Limb (tissue), 2 donors: ENCODE results near the gene TSPYL6.
A peak's percentile ranks its signal among the peaks of the same experiment; 100 is the strongest.
"Not testable (repeated sequence)": the region's sequence is repeated elsewhere in the genome, so short reads cannot be mapped to it uniquely, and the experiment has no call there.

Experiments
- DNase-seq, 2 donors: peaks; one replicate each; pipeline ENCODE4 v3.0.0-alpha.2; 2016; ENCODE audit errors: extremely low spot score in 2 of 2

The TSPYL6 gene

DNA sequence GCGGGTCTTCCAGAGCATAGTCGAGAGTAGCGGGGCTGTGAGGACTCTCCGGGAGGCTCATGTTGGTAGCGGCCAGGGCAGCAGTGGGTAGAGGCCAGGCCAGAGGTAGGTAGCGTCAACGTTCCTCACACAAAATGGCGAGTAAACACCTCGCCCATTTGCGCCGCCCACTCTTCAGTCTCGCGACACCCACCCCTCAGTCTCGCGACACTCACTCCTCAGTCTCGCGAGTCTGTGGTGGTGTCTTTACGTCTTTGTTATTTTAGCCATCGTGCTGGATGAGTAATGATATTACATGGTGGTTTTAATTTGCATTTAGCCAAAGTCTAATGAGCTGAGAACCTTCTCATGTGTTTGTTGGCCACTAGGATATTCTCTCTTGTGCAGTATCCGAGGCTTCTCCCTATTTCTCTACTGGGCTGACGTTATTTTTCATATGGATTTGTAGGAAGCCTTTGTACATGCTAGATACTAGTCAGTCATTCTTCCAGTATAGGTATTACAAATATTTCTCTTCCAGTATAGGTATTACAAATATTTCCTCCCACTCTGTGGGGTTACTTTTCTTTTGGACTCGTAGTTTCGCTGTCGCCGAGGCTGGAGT is at the start of gene TSPYL6:
TSS of gene TSPYL6 (minus strand) at position 139 of the 604 bp plus-strand sequence. CDS start at position 61, 78 bp downstream.
- DNase-seq: no peak

DNA sequence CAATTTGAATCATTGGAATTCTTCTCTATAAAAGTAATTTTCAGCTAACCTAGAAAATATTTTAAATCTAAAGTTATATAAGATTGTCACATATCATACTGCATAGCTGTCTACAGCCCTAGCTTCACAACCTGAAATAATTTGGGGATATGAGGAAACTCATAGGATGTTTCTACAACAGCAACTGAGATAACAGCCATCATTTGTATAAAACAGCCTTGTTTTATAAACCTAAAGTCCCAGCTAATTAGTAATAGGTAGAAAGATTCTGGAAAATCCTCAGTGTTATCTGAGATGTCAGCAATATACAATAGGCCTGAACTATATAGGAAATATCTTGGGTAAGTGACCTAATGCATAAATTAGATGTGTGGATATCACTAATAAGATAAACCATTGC is 47.6 kb upstream of the TSPYL6 start:
- DNase-seq: no peak

DNA sequence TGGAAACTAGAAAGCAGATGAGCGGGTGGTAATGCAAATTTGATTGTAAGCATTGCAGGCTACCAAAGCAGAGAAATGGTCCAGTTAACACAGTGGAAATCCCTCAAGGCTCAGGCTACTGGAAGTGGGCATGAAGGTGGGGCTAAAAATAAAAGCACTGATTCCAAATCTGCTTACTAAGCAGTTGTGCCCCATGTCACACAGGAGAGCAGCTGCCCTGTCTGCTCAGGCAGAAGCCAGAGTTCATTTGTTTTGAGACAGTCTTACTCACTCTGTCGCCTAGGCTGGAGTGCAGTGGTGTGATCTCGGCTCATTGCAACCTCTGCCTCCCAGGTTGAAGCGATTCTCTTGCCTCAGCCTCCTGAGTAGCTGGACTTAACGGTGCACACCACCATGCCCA is 42.5 kb upstream of the TSPYL6 start:
- DNase-seq: no peak

DNA sequence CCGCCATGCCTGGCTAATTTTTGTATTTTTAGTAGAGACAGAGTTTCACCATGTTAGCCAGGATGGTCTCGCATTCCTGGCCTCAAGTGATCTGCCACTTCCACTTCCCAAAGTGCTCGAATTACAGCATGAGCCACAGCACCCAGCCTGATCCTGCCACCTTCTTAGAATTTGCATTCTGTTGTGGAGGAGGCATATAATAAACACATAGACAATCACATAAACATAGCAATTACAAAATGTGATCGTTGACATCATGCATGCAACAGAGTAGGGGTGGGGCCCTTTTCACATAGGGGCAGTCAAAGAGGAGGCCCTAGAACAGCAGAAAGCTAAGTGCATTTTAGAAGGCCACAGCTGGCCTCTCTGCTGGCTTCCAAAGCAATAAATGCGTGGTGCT is 39.9 kb upstream of the TSPYL6 start:
- no peak for DNase-seq

DNA sequence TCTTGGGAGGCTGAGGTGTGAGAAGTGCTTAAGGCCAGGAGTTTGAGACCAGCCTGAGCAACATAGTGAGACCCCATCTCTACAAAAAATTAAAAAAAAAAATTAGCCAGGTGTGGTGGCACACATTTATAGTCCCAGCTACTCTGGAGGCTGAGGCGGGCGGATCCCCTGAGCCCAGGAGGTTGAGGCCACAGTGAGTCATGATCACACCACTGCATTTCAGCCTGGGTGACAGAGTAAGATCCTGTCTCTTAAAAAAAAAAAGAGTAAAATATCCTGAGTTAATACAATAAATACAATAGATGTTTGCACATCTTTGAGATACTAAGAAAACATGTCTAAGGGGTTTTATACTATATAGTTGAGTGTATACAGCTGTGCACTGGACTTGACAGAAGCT is 38.6 kb upstream of the TSPYL6 start:
- not testable (repeated sequence) for DNase-seq

DNA sequence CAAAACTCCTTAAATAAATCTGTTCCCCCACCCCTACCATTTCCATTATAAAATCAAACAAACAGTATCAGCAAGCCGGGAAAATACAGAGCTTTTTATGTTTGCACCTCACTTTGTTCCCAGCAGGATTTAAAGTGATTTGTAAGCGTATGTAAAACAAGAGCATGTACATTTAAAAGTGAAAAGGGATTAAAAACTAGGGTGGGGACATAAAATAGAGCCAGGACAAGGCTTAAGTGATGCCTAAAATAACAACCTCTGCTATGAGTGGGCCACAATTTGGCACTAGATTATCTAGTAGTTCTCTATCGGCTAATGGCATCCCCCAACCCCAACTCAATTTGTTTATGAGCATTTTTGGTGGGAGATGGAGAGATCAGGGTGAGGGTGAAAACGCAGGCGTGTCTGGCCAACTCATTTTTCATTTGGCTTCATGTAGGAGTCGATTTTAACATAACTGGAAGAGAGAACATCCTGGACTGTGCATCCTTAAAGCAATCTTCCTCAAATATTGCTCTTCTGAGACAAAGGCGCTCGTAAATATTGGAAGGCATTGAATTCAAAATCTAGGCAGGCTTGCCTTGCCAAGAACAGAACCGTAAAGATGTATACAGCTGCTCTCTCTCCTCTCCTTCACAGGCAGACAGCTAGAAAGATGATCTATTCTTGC is 34.5 kb upstream of the TSPYL6 start:
- peak in 1 of 2 donors; percentile 85 for DNase-seq

DNA sequence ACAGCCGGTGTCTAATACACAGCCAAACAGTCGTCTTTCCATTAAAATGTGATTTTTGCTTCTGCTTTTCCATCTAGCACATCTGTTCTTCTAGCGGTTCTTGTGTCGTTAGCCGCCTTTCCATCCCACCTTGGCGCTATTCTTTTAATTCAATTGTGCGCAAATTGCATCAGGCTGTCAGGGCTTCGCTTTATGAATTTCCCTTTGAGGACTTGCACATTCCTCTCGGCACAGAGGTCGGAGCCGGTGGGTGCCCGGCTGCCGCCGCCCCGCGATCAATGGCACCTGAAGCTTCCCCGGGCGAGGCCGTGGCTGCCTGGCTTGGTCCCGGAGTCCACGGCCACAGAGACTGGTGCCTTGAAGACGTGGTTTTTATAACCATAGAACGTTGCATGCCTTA is 33.9 kb upstream of the TSPYL6 start:
- peak in 1 of 2 donors; percentile 36 for DNase-seq

DNA sequence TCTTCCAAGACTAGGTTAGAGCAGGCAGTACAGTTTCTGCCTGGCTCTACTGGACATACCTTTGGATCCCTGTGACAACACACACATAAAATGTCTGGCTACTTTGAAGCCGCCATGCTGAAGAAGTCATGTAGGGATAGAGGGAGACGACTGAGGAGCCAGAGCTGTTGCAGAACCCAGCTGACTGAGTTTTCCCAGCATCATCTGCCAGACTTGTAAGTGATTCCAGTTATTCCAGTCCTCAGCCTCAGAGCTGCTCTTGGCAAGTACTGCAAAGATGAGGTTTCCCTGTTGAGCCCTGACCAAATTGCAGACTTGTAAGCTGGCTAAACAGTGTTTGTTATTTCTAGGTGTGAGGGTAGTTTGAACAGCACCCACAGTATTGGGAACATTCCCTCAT is 31.5 kb upstream of the TSPYL6 start:
- peak in 1 of 2 donors; percentile 23 for DNase-seq

DNA sequence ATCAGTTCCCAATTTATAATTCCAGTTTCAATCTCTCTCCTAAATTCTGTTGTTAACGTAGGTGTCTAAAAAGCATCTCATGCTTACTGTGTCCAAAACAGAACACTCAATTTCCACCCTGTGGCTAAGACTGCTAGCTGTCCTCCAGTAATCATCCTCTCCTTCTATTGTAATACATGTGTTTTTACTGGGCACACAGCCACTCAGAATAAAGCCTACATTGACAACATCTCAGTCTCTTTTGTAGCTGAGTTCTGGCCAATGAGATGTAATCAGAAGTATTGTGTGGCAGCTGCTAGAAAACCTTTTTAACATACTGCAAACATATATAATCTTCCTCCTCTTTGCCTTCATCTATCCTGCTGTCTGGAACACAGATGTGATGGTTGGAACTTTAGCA is 29.4 kb upstream of the TSPYL6 start:
- no peak for DNase-seq

DNA sequence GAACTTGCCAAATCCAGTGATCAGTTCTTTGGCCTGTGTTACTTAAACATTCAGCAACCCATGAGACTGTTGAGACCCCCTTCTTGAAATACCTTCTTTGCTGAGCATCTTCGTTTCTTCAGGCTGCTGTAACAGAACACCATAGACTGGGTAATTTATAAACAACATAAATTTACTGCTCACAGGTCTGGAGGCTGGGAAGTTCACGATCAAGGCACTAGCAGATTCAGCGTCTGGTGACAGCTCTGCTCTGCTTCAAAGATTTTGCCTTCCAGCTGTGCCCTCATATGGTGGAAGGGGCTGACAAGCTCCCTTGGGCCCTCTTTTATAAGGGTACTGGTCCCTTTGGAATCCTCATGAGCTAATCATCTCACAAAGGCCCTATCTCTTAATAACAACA is 28.8 kb upstream of the TSPYL6 start:
- DNase-seq: no peak

DNA sequence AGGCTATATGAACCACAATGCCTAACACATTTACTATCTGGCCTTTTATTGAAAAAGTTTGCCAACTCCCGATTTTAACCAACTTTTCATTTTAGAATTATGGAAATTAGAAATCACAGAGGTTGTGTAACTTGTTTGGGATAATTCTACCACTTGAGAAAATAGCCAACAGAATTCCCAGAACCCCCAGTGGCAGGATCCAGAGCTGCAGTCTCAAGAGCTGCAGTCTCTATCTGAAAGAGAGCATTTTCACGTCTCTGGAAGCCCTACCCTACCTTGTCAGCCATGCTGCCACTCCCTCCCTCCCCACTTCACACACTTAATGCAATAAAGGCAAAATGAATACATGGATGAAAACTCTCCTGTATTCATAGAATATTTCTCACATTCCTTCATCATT is 23.4 kb upstream of the TSPYL6 start:
- DNase-seq: no peak

DNA sequence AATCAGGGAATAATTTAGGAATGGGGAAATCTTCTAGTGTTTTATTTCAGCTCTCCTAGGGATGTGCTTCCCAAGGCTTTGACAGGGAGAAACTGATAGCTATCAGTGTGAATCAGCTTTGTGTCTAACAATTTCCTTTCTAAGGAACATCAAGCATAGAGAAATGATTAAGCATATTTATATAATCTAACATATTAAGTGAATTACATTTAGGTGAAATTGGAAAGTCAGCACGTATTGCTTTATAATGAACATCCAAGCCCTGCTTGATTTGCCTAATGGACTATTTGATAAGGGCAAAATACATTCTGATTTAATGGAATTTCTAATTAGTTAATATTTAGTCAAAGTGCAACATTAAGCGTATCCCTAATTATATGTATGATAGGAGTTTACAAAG is 19.5 kb upstream of the TSPYL6 start:
- no peak for DNase-seq

DNA sequence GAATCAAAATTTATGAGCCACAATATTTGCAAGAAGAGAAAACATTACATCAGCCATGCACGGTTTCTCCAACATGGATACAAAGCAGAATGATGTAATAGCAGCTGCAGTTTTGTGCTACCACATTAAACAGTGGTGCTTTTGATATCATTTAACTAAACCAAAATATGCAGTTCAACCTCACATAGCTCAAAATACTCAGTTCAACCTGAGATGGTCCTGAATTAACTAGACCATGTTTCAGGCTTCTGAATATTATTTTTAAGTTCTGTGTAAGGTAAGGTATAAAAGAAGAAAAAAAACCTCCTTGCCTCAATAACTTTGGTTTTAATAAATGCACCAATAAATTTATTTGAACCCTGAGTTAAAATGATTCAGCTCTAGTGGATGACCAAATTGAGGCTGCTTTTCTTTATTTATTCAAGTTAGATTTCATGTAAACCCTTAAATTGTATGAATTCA is 18.8 kb upstream of the TSPYL6 start:
- DNase-seq: no peak

DNA sequence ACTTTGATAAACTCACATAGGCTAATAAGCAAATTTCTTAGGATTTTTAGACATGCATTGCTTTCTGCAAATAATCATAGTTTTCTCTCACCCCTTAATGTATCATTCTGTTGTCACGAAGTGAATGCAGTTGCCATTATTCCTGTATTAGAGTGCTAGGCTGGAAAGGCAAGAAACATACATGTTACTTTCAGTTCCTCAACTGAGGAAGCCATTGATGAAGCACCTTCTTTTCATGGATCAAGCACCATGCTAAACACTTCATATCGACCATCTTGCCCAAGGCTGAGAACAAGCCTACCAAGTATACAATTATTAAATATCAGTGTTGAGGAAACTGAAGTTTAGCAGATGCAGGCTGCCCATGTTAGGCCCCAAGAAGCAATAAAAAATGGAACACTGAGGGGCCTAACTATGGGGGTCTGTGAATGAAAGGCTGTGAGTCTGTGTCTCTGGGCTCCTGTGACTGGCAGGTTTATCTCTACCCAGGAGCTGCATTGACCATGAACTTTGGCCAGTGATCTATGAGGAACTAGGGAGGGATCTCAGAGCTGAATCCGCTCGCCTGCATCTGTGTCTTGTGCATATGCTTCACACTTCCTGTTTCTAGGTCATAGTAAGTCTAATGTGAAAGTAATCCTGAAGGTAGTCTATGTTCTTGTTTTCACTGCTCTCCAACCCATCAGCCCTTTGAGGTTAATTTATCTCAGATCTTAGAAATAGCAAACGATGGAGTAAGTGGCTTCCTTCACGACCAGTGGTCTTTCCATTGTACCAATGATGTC is 16.0 kb upstream of the TSPYL6 start:
- DNase-seq: no peak

DNA sequence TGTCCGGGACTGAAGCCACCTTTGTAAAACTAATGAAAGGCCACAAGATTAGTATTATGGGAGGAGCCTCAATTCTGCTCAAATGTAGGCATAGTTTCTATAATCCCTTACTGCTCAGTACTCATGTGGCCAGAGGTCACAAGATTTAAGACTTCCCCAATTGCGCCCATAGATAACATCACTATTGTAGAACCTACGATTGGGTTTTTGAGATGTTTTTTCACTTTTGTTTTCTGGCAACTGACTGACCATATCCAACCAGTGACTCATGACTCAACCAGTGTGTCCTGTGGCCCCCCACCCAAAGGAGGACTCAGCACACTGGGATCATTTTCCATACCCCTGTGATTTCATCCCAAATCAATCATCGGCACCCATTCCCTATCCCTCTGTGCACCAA is 15.2 kb upstream of the TSPYL6 start:
- no peak for DNase-seq

DNA sequence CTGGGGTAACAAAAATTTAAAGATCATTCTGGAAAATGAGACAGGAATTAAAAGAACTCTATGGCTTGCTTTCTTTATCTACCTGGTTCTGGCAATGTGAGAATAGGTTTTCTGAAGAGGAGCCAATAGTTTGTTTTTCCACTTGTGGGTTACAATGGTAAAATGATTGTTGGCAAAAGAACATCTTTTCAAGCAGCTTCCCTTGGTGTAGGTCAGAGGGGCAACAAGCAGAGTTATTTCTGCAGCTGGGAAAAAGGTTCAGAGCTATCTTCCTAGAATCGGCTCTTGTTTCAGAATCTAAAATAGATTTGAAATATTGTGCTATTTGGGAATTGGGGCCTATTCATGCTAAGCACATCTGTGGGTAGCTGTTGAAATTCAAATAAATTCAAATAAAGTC is 11.5 kb upstream of the TSPYL6 start:
- no peak for DNase-seq

DNA sequence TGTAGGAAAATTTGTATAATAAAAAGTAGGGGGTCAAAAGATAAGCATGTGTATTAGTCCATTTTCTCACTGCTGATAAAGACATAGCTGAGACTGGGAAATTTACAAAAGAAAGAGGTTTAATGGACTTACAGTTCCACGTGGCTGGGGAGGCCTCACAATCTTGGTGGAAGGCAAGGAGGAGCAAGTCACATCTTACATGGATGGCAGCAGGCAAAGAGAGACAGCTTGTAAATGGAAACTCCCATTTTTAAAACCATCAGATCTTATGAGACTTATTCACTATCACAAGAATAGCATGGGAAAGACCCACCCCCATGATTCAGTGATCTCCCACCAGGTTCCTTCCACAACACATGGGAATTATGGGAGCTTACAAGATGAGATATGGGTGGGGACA is 9.1 kb upstream of the TSPYL6 start:
- DNase-seq: not testable (repeated sequence)

DNA sequence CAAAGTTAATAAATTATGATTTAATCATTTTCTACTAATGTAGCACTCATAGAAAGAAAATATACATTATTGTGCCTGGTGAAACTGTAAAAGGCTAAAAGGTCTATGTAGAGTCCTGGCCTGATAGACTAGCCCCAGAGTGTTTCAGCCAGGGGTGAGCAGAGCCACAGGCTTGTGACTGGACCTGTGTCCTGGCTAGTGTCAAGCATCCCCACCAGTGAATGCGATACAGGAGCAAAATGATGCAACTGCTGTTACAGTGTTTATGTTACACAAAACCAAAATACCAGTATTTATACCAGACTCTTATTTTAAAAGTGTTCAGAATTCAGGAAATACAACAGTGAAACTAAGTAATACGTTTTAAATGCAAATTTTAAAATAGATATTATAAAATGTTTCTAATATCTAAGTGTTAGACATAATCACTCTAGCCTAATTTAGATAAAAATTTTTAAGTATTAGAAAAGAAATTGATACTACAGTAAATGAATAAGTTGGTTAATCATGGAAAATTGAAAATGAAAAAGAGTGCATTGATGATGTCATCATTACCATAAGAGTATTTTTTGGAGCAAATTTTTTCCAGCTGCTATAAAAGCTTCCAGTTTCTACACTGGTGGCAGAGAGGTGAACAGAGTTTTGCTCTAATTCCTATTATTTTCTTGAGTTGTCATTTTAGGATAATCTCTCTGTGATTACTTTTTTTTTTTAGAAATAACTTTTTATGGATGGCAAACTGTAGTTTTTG is 6.2 kb upstream of the TSPYL6 start:
- DNase-seq: no peak

DNA sequence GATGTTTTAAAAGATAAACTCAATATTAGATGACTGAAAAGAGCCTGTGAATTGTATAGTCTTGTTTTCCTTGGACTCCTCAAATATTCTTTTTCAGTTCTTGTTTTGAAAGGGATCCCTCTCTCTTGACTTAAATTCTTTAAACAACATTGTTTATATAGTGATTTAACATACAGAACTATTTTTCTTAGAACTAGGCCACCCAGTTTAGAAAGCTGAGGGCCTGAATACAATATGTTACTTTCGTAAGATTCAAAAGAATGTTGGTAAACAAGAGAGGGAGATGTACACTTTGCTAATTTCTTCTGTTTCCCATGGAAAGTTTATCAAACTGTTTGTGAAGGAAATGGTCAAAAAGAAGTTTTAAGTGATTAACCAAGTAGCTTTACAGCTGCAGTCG is 5.5 kb upstream of the TSPYL6 start:
- DNase-seq: no peak

DNA sequence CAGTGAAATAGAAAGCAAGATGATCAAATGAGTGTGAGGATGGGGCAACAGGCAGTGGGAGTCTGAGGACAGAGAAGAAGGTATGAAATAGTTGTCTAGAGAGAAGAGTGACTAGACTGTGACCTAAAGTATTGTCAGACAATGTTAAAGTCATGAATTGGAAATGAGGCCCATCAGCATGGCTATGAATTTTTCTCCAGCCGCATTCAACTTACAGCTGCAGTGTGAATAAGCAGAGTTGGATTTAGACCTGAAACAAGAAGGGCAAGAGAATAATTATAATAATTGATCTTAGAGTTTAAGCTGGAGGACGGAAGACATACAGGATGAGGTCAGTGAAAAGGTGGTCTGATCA is 4.2 kb upstream of the TSPYL6 start:
- no peak for DNase-seq

DNA sequence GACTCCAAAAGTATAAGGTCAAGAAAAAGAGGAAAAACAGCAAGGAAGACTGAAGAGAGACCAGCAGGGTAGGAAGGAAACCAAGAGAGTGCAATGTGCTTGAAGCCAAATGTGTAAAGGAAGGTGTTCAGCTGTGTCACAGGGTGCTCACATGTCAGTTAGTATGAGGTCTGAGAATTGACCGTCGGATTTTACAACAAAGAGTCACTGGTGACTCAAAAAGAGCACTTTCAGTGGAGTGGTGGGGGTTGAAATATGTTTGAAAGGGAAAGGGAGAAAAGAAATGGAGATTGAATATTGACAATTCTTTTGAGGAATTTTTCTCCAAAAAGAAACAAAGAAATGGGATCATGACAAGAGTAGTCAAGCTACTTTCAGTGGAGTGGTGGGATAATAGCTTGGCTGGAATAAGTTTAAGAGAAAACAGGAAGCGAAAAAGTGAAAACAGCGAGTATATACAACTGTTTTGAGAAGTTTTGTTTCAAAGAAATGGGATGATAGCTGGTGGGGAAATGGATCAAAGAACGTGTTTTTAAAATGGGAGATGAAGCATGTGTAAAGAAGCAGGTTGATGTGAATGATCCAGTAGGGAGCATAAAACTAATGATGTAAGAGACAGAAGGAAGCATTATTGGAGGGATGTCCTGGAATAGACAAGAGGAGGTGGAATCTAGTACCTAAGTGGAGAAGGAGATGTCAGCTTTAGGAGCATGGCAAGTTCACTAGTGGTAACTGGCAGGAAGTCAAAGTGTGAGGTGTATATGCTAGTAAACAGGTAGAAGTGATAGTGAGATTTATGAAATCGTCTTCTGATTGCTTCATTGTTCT is 3.6 kb upstream of the TSPYL6 start:
- DNase-seq: no peak
